GM18520 (cell line): Measurements from ENCODE around the gene ZNF627.
"Not testable (repeated sequence)": the region's sequence is repeated elsewhere in the genome, so short reads cannot be mapped to it uniquely, and the experiment has no call there.

Experiments used
- ATAC-seq: cut with Tn5 transposase; IDR thresholded peaks from one replicate; pipeline ENCODE4 v1.9.1; 2021; ENCODE audit not compliant: unreplicated experiment

Gene ZNF627

DNA sequence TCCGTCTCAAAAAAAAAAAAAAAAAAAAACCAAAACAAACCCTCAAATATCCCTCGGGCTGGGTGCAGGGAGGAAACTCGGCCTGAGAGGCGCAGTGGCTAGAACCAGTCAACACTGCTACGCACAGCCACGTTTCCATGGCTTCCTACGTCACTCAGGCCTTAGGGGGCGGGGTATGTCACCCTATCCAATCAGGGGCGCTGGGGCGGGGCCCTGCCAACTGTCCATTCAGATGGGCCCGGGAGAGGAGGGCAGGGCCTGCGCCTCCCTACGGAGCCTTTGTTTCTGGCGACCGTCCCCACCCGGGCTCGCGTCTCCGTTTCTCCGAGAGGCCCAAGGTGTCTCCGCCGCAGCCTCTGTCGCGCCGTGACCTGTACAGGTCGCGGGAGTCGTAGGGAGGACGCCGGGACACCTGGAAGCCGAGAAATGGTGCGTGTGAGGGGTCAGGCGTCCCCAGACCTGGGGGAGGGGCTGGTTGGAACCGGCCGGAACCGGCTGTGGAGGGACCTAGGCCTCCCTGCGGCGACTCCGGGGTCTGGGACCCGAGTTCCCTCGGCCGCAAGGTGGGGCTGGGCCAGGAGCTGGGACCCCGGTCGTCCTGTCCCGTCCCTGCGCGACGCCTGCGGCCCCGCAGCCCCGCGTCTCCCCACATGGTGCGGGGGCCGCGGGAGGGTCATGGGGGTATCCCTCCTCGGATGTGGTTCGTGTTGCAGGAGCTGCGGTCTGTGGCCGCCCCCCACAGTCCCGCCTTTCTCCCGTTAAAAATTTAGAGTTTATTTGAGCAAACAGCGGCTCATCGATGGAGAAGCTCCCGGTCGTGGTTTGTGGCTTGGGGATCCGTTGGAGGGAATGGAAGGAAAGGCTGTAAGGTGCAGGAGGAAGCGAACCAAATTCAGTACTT, at the start of gene ZNF627:
TSS of gene ZNF627 (plus strand) at position 282 of the 901 bp plus-strand sequence. CDS start at position 427, 145 bp downstream.
- peak; percentile 97 for ATAC-seq

DNA sequence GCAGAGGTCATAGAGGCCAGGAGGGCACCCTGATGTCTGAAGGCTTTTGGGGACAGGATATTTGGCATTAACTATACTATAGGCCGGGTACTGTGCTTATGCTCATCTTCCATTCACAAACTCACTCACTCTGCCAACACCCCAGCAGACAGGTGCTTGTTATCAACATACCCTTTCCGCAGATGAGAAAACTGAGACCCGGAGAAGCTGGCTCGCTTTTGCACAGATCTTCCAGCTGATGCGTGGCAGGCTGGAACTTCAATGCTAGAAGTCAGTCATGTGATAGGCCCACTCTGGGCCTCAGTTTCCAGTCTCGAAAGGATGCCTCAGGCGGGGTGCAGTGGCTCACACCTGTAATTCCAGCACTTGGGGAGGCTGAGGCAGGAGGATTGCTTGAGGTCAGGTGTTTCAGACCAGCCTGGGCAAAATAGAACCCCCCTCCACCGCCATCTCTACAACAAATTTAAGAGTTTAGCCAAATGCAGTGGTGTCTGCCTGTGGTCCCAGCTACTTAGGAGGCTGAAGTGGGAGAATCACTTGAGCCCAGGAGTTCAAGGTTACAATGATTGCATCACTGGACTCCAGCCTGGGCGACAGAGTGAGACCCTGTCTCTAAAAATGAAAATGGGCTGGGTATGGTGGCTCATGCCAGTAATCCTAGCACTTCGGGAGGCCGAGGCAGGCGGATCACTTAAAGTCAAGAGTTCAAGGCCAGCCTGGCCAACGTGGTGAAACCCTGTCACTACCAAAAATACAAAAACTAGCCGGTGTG, 49.2 kb upstream of the ZNF627 start:
- ATAC-seq: no peak

DNA sequence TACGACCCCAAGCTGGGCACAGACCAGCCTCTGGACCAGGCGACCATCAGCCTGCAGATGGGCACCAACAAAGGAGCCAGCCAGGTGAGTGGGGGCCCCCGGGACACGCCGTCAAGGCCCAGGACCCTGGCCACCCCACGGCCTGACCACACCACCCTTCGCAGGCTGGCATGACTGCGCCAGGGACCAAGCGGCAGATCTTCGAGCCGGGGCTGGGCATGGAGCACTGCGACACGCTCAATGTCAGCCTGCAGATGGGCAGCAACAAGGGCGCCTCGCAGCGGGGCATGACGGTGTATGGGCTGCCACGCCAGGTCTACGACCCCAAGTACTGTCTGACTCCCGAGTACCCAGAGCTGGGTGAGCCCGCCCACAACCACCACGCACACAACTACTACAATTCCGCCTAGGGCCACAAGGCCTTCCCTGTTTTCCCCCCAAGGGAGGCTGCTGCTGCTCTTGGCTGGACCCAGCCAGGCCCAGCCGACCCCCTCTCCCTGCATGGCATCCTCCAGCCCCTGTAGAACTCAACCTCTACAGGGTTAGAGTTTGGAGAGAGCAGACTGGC, 47.8 kb upstream of the ZNF627 start:
- no peak for ATAC-seq

DNA sequence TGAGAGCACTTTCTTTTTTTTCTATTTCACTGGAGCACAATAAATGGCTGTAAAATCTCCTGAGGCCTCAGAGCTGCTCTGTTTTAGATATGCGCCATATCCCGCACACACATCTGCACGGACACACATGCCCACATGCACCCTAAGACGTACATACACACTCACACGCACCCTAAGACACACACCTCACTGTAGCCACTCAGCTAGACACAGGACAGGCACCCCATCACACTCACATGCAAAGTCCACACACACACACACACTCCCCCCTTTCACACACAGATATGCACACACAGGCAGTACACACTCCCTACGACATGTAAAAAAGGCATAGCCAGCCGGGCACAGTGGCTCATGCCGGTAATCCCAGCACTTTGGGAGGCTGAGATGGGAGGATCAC, 47.0 kb upstream of the ZNF627 start:
- ATAC-seq: no peak

DNA sequence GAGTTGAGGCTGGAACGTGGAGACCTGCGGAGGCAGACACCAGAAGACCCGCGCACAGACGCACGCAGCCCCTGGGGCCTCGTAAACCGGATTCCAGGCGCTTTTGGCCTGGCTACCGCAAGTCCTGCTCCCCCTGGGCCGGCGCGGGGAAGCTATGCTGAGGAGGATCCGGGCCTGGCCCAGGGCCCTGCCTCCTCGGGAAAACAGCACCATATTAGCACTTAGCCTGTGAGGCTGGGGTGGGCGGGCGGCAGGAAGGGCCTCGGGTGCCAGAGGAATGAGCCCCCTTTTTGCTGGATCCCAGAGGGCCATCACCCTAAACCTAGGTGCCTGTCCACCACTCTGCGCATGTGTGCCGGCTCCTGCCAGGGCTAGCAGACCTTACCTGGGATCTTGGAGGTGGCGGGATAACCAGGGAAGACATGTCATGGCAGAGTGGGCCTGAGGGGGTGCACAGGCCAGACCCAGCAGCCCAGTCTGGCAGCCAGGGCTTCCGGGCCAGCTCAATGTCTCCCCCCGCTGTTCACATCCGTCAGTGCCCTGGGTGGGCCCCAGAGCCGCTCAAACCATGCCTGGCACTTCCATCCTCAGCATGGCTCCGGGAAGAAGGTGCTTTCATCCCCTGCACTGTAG, 45.6 kb upstream of the ZNF627 start:
- ATAC-seq: no peak

DNA sequence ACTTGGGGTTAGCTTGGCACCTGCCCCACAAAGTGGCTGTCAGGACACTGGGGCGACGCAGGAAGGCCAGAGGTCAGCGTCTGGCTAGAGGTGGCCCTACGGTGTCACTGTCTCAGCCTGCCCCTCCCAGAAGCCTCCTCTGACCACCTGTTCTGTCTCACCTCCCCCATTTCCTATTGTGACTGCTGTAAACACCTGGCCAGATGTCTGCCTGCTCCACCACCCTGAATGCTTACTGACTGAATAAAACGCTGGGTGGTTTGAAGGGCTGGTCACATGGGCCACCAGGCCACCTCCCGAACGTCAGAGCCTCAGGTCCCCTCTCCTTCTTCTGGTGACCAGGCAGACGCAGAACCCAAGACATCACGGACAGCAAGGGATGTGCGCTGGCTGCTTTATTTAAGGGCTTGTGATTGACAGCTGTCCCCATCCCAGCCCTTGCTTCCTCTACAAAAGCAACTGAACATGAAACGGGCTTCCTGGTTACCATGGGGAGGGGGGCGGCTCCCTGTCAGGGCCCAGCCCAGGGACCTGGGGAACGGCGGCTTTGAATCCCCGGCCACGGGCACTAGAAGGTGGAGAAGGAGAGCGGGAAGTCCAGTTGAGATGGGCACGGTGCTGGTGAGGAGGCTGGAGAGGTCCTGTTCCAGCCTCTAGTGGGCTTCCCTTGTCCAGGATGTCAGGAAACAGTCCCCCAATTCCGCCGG, 44.5 kb upstream of the ZNF627 start:
- no peak for ATAC-seq

DNA sequence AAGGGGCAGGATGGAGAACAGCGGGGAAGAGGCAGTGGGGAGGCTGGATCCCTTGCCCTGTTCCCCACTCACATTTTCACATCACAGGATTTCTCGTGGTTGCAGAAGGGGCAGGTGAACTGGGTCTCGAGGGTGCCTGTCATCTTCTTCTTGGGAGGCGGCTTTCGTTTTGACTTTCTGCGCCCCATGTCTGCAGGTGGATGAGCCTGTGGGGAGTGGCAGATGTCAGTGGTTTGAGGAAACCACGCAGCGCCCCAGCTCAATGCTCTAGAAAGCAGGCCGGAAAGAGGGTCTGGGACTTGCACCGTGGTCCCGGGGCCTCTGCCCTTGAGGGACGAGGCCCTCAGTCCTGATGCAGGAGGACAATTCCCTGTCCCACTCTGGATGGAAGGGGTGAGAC, 43.1 kb upstream of the ZNF627 start:
- ATAC-seq: no peak

DNA sequence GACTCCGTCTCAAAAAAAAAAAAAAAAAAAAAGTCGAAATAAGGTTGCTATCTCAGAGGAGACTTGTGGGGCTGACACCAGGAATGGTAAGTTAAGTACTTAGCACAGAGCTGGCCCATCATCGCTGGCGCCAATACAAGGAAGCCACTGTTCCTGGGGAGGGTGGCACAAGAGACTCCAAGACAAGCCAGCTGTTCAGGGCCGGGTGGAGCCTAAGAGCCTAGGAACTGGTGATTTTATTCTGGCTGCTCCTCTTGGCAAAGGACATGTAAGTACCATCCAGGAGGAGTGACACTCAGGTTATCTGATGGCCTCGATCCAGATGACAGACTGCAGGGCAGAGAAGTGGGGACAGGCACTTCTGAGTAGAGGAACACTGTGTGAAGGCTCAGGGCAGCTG, 42.0 kb upstream of the ZNF627 start:
- no peak for ATAC-seq

DNA sequence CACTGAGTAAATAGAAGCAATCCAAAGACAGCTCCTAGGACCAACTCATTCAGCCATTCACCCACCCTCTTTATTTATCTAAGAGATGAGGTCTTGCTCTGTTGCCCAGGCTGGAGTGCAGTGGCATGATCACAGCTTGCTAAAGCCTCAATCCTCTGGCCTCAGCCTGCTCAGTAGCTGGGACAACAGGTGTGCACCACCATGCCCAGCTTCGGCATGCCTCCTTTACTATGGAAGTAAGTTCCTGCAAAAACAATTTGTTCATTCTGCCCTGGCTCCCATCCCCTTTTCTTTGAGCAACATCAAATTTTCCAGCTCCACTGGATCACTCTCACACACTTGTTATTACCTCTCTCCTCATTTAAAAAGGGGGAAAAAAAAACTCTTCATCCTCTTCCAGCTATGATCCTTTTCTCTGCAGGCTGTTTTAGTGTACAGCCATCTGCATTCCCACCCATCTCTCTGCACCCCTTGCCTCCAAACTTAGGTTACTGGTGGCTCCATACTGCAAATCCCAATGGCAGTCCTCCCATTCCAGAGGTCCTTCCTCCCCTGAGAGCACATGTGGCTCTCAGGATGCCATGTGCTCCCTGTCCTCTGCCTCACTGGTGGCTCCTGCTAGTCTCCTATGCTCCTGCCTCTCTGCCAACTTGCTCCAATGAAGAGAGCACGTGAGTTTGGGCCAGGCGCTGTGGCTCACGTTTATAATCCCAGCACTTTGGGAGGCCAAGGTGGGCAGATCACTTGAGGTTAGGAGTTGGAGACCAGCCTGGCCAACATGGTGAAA, 40.5 kb upstream of the ZNF627 start:
- ATAC-seq: no peak

DNA sequence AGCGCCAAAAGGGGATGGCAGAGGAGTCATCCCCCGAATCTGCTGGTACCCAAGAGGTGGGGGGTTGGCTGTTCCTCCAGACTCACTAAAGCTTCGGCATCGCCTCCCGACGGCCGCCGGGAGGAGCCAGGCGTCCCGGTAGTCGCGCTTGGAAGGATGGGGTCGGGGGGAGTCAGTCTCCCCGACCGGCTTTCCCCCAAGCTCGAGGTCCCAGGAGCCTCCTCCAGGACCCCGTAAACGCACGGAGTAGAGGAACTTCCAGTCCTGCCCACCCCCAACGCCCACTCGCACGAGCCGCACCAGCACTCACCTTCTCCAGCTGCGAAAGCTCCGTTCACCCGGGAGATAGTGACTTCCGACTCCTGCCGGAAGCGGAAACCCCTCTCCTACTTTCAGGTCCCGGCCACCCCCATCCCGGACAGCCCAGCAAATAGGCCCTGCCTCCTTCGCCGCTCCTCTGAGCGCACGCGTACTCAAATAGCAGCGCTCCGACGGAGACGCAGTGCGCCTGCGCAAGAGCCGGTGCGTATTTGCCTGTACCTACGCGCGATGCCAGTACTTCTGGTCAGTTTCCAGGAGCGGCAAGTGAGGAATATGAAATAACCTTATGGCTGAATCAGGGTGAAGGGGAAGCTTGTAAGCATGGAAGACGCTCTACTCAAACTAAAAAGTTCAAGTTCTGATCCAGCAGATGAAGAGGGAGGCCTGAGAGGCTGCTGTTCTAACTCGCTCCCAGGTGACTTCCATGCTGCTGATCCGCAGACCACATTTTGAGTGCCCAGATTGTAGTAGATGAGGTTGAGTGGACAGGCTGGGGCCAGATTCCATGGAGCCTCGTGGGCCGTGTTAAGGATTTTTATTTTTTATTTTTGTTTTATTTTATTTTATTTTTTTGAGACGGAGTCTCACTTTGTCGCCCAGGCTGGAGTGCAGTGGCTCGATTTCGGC, 38.1 kb upstream of the ZNF627 start, which contains the start of gene ELOF1:
TSS of gene ELOF1 (minus strand) at position 350 of the 948 bp plus-strand sequence. CDS start 4,883 bp downstream, outside the sequence.
- ATAC-seq: peak; percentile 85

DNA sequence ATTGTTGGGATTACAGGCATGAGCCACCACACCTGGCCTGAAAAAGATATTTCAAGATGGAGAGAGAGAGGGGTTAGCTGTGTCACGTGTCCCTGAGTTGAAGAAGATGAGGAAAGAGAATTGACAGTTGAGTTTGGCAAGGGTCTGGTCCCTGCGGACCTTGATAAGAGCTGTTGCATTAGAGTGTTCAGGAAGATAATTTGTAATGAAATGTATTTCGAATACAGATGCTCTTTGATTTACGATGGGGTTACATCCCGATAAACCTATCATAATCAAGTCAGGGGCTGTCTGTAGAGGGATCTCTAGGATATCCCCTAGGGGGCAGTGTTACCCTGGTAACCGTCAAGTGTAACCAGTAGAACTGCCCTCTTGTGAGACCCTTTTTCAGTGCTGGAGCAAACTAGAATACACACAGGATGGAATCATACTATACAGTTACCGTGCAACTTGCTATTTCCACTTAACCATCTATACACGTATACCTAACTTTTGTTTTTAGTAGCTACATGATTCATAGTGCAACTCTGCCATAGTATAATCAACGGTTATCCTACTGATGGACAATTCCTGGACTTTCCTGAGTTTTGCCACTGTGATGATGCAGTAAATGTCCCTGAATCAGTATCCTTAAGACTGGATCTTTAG, 36.8 kb upstream of the ZNF627 start:
- ATAC-seq: peak; percentile 34

DNA sequence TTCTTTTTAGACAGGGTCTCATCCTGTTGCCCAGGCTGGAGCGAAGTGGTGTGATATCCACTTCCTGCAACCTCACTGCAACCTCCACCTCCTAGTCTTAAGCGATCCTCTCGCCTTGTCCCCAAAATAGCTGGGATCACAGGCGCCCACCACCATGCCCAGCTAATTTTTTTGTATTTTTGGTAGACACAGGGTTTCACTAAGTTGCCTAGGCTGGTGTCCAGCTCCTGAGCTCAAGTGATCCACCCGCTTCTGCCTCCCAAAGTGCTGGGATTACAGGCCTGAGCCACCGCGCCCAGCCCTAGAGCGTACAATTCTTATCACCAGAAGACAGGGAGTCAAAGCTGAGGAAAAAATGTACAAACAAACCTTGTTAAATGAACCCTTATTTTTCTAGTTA, 33.8 kb upstream of the ZNF627 start:
- no peak for ATAC-seq

DNA sequence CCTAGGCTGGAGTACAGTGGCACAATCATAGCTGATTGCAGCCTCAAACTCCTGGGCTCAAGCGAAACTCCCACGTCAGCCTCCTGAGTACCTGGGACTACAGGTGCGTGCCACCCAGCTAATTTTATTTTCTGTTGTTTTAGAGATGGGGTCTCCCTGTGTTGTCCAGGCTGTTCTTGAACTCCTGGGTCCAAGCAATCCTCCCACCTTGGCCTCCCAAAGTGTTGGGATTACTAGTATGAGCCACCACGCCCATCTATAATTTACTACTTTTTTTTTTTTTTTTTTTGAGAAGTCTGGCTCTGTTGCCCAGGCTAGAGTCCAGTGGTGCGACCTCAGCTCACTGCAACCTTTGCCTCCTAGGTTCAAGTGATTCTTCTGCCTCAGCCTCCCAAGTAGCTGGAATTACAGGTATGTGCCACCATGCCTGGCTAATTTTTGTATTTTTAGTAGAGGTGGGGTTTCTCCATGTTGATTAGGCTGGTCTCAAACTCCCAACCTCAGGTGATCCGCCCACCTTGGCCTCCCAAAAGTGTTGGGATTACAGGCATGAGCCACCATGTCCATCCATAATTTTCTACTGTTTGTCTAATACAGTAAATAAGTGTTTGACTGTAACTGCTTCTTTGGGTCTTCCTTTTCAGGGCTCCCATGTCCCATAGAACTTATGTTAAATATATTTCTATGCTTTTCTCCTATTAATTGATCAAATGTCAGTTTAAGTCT, 33.0 kb upstream of the ZNF627 start:
- not testable (repeated sequence) for ATAC-seq

DNA sequence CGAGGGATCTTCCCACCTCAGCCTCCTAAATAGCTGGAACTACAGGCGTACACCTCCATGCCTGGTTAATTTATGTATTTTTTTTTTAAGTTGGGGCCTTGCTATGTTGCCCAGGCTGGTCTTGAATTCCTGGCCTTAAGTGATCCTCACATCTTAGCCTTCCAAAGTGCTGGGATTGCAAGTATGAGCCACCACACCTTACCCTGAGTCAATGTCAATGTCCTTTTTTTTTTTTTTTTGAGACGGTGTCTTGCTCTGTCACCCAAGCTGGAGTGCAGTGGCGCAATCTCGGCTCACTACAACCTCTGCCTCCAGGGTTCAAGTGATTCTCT, 31.7 kb upstream of the ZNF627 start:
- ATAC-seq: not testable (repeated sequence)

DNA sequence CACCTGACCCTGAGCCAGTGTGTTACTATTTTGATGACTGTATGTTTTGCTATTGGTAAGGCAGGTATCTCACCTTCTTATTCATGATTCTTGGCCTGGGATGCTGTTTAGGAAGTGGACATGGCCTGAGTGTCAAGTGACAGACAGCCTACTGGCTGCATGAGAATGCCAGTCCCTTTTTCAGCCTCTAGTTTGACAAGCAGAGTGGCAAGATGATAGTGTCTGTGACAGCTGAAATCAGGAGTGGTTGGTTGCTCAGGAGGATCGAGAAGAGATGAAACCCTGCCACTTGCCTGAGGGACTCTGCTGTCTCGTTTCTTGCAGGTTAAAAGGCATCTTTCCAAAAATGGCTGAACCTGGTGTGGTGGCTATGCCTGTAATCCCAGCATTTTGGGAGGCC, 31.1 kb upstream of the ZNF627 start:
- ATAC-seq: no peak

DNA sequence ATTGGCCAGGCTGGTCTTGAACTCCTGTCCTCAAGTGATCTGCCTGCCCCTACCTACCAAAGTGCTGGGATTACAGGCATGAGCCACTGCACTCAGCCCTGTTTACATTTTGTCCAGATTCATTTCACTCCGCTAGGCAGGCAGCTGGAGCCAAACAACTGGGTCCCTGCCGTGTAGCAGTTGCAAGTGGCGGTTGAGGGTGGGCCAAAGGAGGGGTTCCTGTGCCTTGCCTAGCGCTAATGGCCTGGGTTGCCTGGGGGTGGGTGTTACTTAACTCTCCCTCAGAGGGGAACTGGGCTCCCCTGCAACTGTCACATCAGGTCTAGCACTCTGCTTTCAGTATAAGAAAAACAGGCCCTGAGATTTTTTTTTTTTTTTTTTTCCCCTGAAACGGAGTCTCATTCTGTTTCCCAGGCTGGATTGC, 27.2 kb upstream of the ZNF627 start:
- ATAC-seq: no peak

DNA sequence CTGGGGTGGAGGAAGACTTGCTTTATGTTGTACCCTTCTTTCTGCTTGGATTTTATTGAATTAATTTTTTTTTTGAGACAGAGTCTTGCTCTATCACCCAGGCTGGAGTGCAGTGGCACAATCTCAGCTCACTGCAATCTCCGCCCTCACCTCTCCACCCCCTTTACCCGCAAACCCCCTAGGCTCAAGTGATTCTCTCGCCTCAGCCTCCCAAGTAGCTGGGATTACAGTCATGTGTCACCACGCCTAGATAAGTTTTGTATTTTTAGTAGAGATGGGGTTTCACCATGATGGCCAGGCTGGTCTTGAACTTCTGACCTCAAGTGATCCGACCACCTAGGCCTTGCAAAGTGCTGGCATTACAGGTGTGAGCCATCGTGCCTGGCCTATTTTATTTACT, 23.9 kb upstream of the ZNF627 start:
- not testable (repeated sequence) for ATAC-seq

DNA sequence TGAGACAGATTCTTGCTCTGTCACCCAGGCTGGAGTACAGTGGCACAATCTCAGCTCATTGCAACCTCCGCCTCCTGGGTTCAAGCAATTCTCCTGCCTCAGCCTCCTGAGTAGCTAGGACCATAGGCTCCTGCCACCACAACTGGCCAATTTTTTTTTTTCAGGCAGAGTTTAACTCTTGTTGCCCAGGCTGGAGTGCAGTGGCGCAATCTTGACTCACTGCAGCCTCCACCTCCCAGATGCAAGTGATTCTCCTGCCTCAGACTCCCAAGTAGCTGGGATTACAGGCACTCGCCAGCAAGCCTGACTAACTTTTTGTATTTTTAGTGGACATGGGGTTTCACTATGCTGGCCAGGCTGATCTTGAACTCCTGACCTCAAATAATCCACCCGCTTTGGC, 23.5 kb upstream of the ZNF627 start:
- not testable (repeated sequence) for ATAC-seq
